Hematopoietic multipotent progenitor cell treated with erythropoietin and hydrocortisone succinate and interleukin-3 and kit ligand, for 17 days (in vitro differentiated cells): ENCODE data around the gene ARHGEF4.
"Not testable (repeated sequence)": the region's sequence is repeated elsewhere in the genome, so short reads cannot be mapped to it uniquely, and the experiment has no call there.

ENCODE experiments used
- DNase-seq: peaks from one replicate; pipeline ENCODE4 v3.0.0-alpha.2; 2015; ENCODE audit warnings: low spot score

Gene ARHGEF4

GRCh38 chr2:130985206-130985780, 148.6 kb downstream of the ARHGEF4 start:
- DNase-seq: no peak

GRCh38 chr2:130985831-130986649, 149.3 kb downstream of the ARHGEF4 start:
- no peak for DNase-seq

- DNase-seq: no peak
Observed at GRCh38 chr2:130986890-130987493, 150.3 kb downstream of the ARHGEF4 start.

- no peak for DNase-seq
Observed at GRCh38 chr2:130987519-130988425, 151.1 kb downstream of the ARHGEF4 start.

- not testable (repeated sequence) for DNase-seq
Observed at GRCh38 chr2:130991446-130991845, 154.7 kb downstream of the ARHGEF4 start.

GRCh38 chr2:130992003-130992402, 155.3 kb downstream of the ARHGEF4 start:
- not testable (repeated sequence) for DNase-seq

- DNase-seq: no peak
Observed at GRCh38 chr2:130996691-130997090, 160.0 kb downstream of the ARHGEF4 start.

- no peak for DNase-seq
Observed at GRCh38 chr2:130997198-130997597, 160.5 kb downstream of the ARHGEF4 start.

- no peak for DNase-seq
Observed at GRCh38 chr2:130998561-130998960, 161.8 kb downstream of the ARHGEF4 start.

GRCh38 chr2:131004446-131005209, 167.9 kb downstream of the ARHGEF4 start:
- DNase-seq: no peak

- no peak for DNase-seq
Observed at GRCh38 chr2:131005216-131005935, 168.7 kb downstream of the ARHGEF4 start.

GRCh38 chr2:131006561-131006960, 169.8 kb downstream of the ARHGEF4 start:
- DNase-seq: no peak

- DNase-seq: no peak
Observed at GRCh38 chr2:131008967-131009366, 172.3 kb downstream of the ARHGEF4 start.

- no peak for DNase-seq
Observed at GRCh38 chr2:131009713-131010475, 173.2 kb downstream of the ARHGEF4 start.

- no peak for DNase-seq
Observed at GRCh38 chr2:131010566-131010965, 173.9 kb downstream of the ARHGEF4 start.

GRCh38 chr2:131011486-131011885, 174.8 kb downstream of the ARHGEF4 start:
- no peak for DNase-seq

- no peak for DNase-seq
Observed at GRCh38 chr2:131014141-131014540, 177.4 kb downstream of the ARHGEF4 start.

GRCh38 chr2:131015764-131016163, 179.1 kb downstream of the ARHGEF4 start:
- no peak for DNase-seq

- no peak for DNase-seq
Observed at GRCh38 chr2:131016826-131017741, 180.4 kb downstream of the ARHGEF4 start.
